SHP77 (cell line): Measurements from ENCODE around the gene DNAJC17.

ENCODE experiments used
- DNase-seq, 2 experiments: peaks; one replicate each; lab custom pipeline; 2025; lab: John Stamatoyannopoulos, UW

DNAJC17 gene, protein sequence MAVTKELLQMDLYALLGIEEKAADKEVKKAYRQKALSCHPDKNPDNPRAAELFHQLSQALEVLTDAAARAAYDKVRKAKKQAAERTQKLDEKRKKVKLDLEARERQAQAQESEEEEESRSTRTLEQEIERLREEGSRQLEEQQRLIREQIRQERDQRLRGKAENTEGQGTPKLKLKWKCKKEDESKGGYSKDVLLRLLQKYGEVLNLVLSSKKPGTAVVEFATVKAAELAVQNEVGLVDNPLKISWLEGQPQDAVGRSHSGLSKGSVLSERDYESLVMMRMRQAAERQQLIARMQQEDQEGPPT

DNA sequence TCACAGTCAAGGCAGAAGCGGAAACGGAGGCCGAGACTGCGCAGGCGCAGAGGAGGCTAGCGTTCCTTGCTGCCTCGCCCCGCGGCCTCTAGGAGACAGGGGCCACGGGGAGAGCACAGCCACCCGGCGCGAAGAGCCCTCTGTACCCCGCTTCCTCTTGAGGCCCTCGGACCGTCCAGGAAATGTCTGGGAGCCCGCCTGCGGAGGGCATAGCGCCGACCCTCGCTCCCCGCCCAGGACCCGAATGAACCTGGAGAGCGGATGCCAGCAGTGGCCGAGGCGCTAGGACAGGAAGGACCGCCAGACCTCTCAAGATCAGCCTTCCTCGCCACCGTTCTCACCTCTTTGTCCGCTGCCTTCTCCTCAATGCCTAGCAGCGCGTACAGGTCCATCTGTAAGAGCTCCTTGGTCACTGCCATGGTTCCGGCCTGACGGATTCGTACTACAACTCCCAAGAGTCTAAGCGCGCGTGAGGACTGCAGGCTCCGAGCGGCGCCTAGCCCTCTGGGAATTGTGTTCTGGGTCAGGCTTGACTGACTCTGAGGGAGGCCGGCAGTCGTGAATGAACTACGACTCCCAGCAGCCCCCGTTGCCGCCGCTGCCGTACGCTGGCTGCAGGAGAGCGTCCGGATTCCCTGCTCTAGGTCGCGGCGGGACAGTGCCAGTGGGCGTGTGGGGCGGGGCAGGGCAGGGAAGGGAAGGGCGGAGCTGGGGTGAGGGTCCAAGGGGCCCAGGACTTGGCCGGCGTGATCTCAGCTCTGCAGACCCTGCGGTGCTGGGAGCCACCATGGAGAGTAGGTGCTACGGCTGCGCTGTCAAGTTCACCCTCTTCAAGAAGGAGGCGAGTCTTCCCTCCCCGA, at the start of gene DNAJC17, which contains the start of gene ZFYVE19:
TSS of gene DNAJC17 (minus strand) at position 446 of the 860 bp plus-strand sequence. CDS start at position 419, 27 bp downstream.
TSS of gene ZFYVE19 (plus strand) at position 62 of the 860 bp plus-strand sequence. CDS start at position 563, 501 bp downstream.
- peak; percentile 97 to 98 for DNase-seq

DNA sequence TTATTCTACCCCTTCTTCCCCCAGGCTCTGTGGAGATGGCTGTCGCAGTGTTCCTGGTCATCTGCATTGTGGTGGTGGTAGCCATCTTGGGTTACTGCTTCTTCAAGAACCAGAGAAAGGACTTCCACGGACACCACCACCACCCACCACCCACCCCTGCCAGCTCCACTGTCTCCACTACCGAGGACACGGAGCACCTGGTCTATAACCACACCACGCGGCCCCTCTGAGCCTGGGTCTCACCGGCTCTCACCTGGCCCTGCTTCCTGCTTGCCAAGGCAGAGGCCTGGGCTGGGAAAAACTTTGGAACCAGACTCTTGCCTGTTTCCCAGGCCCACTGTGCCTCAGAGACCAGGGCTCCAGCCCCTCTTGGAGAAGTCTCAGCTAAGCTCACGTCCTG, 49.5 kb upstream of the DNAJC17 start:
- no peak for DNase-seq

DNA sequence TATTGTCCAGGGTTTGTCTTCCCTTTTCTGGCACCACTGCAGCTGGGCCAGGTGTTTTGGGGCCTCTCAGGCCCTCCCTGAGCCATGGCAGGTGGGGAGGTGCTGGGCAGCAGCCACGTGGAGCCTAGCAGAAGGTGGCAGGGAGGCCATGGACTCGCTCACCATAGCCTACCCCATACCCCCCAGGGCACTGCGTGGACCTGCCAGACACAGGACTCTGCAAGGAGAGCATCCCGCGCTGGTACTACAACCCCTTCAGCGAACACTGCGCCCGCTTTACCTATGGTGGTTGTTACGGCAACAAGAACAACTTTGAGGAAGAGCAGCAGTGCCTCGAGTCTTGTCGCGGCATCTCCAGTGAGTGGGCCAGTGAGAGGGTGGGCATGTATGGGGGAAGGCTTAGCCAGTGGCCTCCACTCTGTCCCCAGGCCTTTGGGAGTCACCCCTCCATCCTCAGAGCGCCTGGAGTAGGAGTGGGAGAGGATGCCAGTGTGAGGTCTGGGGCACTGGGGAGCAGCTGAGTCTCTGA, 48.5 kb upstream of the DNAJC17 start:
- no peak for DNase-seq

DNA sequence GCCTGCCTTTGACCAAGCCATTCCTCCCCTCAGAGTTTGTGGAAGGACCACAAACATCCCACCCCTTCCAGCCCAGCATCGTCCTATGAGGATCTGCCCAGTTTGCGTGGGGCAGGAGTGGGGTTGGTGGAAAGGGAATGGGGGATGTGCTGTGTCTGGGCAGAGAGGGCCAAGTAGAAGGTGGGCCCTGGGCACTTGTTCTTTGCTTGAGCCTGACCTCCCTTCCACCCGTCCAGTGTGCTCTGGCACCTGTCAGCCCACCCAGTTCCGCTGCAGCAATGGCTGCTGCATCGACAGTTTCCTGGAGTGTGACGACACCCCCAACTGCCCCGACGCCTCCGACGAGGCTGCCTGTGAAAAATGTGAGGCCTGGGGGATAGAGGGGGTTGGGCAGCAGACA, 46.9 kb upstream of the DNAJC17 start:
- DNase-seq = no peak

DNA sequence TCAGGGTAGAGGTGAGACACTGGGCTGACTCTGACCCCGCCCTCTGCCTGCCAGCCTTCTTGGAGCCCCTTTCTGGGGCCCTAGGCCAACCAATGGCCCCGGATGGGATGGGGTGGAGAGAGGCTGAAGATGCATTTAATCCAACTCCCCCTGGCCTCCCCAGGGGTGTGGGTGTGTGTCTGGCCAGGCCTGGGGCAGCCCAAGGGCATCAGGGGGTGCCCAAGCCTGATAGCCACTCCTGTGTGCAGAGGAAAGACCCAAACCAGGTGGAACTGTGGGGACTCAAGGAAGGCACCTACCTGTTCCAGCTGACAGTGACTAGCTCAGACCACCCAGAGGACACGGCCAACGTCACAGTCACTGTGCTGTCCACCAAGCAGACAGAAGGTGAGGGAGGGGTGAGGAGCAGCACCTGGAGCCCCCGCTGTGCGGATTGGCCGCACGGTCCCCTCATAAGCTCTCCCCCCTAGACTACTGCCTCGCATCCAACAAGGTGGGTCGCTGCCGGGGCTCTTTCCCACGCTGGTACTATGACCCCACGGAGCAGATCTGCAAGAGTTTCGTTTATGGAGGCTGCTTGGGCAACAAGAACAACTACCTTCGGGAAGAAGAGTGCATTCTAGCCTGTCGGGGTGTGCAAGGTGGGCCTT, 46.1 kb upstream of the DNAJC17 start:
- no peak for DNase-seq

DNA sequence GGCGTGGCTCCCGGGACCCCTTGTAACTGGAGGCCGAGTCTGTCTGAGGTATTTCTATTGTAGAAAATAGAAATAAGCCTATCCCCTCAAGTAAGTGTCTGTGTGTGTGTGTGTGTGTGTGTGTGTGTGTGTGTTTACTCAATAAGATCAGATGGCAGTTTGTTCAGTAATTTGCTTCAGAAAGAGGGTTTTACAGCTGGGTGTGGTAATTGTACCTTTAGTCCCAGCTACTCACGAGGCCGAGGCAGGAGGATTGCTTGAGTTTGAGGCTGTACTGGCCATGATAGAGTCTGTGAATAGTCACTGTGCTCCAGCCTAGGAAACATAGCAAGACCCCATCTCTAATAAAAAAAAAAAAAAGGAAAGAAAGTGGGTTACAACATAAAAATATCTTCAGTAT, 45.3 kb upstream of the DNAJC17 start:
- DNase-seq = no peak

DNA sequence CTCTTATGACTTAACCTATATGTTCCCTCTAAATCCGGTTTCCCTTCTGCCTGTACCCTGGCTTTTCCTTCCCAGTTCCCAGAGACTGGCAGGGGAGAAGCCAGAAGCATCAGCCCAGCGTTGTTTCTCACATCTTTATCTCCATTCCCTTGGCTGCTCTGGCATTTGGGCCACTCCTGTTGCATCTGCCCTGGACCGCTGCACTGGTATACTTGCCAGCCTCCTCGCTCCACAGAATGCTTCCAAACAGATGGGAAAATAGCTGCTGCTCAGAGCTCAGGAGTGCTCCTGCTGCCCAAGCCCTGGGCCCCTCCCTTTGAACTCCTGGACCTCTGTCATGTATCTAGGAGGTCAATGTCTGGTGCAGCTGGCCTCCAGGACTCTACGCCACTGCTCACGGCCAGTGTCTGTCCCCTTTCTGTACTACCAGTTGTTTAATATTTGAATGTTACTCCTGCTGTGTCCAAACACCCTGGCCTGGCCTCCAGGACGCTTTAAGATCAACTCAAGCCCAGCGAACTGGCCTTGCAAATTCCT, 43.4 kb upstream of the DNAJC17 start:
- DNase-seq = no peak

DNA sequence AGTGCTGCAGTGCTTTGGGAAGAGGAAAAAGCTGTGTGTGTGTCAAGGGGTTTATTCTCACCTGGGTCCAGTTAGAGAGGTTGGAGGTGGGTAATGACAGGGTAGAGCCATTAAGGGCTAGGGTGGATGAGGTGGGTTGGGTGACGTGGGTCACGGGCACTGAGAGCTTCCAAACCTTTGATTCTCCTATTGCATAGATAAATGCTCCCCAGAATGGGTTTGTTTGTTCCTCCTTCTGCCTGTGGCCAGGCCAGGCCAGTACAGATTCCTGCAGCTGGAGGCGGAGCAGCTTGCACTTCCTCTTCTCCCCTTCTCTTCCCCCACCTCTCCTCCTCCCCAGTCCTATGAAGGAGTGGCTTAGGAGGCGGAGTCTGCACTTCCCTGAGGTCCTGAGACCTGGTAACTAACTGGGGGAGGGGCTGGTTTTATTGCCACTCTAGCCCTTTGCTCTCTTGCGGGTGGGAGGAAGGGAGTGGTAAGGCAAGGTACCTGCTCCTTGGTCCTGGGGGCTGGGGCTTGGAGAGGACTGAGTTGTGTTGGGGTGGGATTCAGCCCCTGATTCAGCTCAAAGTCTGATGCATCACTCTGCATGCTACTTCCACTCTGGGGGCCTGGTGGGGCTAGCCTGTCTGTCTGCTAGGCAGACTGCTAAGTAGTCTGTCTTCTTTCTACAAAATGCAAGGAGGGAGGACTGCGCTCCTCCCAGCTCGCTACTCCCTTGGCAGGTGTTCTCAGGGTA, 40.1 kb upstream of the DNAJC17 start:
- peak; percentile 55 to 68 for DNase-seq

DNA sequence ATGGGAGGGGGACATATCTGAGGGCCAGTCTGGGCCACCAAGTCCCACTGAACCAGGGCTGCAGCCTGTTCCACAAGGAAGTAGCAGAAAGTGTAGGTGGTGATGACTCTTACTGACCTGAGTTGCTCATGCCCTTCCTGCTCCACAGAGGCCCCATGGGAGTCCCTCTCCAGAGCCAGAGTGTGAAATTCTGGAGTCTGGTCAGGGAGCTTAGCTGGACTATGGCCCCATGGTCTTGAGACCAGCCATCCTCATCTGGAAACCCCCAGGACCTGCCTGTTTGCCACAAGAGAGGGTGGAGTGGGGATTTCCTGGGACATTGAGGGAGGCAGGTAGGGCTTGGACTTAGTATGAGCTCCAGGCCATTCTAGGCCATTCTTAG, 39.6 kb upstream of the DNAJC17 start:
- DNase-seq = no peak

DNA sequence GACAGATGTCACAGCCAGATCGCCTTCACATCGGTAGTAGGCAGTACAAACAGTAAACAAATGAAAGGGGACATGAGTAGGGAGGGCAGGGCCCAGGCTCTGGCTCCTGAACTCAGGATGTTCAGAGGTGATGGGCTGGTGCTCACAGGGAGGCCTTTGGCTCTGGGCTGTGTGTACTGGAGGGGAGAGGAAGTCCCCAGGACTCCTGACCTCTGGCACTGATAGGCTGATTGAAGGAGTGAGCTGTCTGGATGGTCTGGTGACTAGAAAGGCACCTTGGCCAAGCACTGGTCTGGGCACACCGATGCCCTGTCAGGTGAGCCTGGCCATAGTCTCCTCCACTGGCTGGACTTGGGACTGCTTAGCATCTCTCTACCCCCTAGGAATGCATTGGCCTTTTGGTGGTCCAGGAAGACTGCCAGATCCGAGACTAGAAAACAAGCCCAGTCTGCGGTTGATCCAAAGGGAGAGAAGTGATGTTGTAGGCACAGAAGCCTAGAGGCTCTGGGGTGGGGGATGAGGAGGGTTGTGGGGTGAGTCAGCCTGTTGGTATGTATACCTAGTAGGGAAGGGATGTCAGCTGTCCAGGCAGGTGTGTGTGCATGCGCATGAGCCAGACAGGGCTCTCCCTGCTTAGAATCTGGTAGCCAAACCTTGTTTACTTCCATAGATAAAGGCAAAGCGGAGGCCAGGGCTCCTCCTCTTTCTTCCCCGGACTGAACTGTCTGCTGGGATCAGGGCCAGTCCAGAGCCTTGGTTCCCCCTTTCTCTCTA, 38.4 kb upstream of the DNAJC17 start:
- peak in 1 of 2 experiments; percentile 60 for DNase-seq

DNA sequence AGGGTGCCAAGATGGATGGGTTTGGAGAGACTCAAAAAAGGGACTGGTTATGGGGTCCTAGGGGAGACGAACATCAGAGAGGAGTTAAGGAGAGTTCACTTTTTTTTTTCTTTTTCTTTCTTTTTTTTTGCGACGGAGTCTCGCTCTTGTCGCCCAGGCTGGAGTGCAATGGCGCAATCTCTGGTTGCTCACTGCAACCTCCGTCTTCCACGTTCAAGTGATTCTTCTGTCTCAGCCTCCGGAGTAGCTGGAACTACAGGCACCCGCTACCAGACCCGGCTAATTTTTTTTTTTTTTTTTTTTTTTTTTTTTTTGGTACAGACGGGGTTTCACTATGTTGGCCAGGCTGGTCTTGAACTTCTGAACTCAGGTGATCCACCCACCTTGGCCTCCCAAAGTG, 37.8 kb upstream of the DNAJC17 start:
- no peak for DNase-seq

DNA sequence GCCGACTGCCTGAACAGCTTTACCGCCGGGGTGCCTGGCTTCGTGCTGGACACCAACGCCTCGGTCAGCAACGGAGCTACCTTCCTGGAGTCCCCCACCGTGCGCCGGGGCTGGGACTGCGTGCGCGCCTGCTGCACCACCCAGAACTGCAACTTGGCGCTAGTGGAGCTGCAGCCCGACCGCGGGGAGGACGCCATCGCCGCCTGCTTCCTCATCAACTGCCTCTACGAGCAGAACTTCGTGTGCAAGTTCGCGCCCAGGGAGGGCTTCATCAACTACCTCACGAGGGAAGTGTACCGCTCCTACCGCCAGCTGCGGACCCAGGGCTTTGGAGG, 37.4 kb upstream of the DNAJC17 start:
- DNase-seq = no peak

DNA sequence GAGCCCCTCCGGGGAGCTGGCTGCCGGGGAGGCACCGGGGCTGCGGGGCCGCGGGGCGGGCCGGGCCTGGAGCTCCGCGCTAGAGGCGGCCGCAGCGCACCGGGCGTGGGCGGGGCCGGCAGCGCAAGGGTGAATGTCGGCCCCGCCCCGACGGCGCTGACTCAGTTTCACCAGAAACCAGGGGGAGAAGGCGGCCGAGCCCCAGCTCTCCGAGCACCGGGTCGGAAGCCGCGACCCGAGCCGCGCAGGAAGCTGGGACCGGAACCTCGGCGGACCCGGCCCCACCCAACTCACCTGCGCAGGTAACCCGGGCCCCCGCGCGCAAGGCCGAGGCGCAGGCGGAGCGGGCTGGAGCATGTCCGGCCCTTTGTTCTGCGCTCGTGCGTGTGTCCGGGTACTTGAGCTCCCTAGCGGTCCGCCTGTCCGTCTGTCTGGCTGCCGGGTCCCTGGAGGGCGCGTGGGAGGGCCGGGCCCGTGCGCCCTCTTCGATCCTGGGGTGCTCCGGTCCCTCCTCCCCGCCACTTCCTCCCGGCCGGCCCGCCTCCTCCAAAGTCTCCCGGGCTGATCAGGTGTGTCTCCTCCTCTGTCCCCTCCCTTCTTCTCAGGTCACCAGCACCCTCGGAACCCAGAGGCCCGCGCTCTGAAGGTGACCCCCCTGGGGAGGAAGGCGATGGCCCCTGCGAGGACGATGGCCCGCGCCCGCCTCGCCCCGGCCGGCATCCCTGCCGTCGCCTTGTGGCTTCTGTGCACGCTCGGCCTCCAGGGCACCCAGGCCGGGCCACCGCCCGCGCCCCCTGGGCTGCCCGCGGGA, 36.8 kb upstream of the DNAJC17 start, which contains the start of gene SPINT1:
TSS of gene SPINT1 (plus strand) at position 164 of the 811 bp plus-strand sequence. CDS start at position 671, 507 bp downstream.
- no peak for DNase-seq

DNA sequence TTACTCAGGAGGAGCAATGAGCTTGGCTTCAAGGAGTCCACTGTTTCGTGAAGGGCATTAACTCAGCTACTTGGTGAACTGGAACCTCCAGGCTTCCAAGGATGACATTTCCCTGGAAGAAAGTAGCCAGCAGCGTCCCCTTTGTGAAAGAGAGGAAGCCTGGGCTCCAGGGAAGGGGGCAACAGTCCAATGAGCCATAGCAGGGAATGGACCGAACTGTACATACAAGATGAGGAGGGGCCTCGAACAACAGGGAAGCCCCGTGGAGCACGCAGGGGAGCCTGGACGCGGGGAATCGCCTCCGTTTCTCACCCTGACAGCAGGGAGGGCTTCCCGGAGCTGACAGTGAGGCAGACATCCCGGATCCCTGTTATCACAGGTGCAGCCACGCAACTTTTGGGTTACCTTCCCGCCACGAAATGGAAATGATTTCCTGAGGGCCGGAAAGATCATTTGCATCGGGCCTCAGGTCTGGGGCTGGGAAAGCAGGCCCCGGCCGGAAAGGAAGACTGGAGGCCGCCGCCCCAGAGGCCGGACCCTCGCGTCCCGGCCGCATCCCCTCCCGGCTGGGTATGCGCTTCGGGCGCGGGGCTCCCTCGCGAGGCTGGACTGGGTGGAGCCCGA, 36.1 kb upstream of the DNAJC17 start:
- no peak for DNase-seq

DNA sequence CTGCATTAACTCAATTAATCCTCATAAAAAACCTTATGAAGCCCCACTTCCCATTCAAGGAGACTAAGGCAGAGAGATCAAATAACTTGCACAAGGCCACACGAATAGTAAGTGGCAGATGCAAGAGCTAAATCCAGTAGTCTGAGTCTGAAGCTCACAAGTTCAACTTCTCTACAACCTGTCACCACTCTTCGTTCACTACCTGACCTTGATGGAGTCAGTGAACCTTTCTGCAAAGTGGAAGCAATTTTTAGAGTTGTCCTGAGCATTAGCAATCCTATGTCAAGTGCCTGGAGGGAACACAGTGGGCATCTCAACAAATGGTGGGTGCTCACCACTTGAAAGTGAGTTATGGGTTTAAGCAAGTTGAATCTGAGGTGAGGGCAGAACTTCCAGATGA, 34.5 kb upstream of the DNAJC17 start:
- no peak for DNase-seq

DNA sequence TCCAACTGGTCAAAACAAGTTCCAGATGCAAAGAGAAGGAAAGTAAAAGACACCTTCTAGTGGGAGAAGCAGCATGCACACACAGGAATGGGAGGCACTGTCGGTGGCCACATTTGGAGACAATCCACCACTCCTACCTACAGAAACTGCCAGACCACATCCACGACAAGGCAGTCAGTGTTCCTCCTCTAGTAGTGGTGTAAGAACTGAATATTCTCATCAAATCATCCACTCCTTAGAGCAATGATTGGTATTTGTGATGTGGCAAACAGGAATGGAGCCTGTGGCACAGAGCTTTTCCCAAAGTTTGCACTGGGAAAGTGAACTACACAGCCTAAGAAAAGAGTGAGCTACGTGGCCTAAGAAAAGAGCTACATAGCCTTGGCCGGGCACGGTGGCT, 31.5 kb upstream of the DNAJC17 start:
- no peak for DNase-seq

DNA sequence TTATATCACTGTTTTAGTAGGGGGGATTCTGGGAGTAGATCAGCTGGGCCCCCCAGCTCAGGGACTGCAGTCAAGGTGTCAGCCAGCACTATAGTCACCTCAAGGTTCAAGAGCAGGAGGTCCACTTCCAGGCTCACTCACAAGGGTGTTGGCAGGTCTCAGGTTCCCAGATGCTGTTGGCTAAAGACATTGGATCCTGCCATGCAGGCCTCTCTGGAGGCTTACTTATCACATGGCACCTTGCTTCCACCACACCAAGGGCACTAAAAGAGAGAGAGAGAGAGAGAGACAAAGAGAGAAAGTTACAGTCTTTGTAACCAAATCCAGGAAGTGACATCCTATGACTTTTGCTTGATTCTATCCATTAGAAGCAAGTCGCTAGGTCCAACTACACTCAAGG, 28.7 kb upstream of the DNAJC17 start:
- no peak for DNase-seq

DNA sequence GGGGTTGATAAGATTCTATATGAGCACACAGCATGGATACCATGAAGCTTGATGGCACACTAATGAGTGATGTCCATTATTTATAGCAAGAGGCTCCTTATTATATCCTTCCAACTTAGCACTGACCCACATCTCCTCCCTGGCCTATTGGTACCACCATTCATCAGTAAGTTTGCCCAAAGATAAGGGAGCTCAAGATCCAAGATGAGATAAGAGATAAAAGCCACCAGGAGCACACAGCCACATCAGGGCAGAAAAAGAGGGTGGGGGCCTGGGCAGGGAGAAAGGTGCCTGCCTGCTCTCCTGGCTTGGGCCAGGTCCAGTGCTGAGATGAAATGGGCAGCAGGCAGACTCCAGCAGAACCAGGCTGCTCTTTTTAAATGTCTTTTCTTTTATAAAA, 25.6 kb upstream of the DNAJC17 start:
- no peak for DNase-seq

DNA sequence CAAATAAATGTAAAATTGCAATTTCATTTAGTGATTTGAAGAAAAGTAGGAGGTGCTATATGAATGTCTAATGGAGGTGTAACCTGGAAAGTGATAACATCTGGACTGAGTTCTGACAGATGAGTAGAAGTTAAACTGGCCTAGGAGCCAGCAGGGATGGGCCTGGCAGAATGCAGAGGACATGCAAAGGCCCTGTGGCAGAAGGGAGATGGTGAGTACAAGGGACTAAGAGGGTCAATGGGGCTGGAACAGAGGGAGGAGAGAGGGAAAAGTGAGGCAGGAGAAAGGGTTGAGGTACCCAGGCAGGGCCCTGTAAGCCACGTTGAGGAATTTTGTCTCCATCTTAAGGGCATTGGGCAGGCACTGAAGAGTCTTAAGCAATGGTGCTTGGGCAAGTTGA, 24.6 kb upstream of the DNAJC17 start:
- no peak for DNase-seq
